HL-60/S4 (cell line): ENCODE results near the gene NUDT1.

ENCODE experiments used
- in situ Hi-C: fragments of 300-500 bp; cut with MboI; formaldehyde crosslinking; loops from 2 replicates; pipeline ENCODE4 v1.14.3; 2022; ENCODE audit warnings: low sequenced_read_pairs

The NUDT1 gene

DNA sequence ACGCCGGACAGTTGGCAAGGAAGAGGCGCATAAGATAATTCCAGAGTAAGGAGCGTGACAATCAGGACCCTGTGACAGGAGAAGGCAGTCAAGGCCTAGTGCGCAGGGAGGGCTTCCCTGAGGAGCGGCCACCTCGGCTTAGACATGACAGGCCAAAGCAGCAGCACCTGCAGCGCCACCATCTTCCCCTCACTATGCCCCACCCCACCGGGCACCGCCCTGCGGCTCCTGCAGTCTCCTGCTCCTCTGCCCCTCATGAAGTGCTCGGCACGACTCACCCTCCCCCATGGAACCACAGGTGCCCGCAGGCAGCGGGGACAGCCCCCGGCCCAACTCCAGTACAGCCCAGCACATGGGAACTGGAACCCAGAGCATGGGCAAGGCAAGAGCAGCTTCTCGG is 21.1 kb upstream of the NUDT1 start:
- in situ Hi-C loops, result loop anchor here (25.0 kb wide), 1 partner anchor 434 kb away; no protein-coding TSS in a partner anchor

GRCh38 chr7:2222516-2222915 is 19.5 kb upstream of the NUDT1 start:
- in situ Hi-C loops, result loop anchor here (25.0 kb wide), 1 partner anchor 435 kb away; no protein-coding TSS in a partner anchor

DNA sequence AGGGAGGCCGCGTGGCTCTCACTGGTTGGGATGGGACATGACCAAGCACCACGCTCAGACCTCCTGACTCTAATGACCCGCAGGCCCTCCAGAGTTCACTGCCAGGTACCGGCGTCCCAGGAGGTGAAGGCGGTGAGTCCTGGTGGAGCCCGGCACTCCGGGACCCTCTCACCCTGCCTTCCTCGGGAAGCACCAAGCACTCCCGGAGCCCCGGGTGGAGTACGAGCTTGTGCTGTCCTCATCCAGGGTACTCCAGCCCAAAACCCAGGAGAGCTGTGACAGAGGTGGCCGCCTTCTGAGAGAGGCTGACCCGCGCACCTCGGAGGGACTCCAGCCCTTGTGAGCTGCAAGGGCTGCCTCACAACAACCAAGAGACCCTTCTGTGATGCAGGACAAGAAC is 18.7 kb upstream of the NUDT1 start:
- in situ Hi-C loops, result loop anchor here (25.0 kb wide), 1 partner anchor 436 kb away; no protein-coding TSS in a partner anchor

GRCh38 chr7:2224491-2224928 is 17.5 kb upstream of the NUDT1 start:
- in situ Hi-C loops, result loop anchor here (25.0 kb wide), 1 partner anchor 437 kb away; no protein-coding TSS in a partner anchor

DNA sequence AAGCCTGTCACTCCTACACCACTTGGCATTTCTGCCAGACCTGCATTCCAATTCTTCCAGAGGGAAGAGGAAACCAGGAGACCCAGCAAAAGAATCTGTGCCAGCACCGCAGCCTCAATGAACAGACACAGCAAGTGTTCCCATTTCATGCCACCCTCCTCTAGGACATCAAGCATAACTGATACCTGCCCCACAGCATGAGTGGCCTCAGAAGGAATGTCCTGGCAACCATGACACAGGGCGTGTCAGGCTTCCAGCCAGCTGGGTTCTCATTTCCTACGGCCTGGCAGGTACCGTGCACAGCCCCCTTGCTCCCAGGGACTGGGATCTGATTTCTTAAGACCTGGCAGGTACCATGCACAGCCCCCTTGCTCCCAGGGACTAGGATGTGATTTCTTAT is 17.1 kb upstream of the NUDT1 start:
- in situ Hi-C loops, result loop anchor here (25.0 kb wide), 1 partner anchor 438 kb away; no protein-coding TSS in a partner anchor

- in situ Hi-C loops, result no loop called here
These were observed 16.7 kb upstream of the NUDT1 start for GRCh38 chr7:2225336-2225735.

- in situ Hi-C loops, result no loop called here
These were observed 16.2 kb upstream of the NUDT1 start for GRCh38 chr7:2225830-2226229.

DNA sequence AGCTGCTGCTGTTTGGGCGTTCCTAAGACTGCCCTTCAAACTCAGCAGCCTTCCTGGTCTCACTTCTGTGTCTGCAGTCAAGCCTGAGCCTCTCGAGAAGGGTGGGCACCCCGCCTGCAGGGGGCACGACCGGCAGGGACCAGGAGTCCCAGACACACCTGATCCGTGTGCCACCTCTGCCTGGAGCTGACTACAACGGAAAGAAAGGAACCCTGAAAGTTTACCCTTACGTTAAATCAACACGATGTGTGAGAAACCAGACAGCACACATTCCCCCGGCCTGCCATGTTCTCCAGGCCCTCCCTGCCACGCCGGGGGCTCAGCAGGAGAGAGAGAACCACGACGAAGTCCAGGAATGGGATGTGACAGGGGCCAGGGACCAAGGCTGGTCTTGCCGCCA is 14.3 kb upstream of the NUDT1 start:
- in situ Hi-C loops, result no loop called here

DNA sequence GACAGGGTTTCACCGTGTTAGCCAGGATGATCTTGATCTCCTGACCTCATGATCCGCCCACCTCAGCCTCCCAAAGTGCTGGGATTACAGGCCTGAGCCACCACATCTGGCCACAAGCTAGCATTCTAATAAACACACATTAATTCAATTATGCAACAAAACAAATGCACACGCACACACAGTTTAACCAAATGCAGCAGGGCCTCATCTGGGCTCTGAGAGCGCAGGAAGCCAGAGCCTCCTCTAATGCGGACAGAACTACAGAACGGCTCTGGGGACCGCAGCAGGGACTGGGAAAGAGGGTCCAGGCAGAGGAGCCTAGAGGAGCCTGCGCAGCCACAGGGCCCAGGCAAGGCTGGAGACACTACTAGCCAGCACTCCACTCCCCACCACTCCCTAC is 13.1 kb upstream of the NUDT1 start:
- in situ Hi-C loops, result no loop called here

DNA sequence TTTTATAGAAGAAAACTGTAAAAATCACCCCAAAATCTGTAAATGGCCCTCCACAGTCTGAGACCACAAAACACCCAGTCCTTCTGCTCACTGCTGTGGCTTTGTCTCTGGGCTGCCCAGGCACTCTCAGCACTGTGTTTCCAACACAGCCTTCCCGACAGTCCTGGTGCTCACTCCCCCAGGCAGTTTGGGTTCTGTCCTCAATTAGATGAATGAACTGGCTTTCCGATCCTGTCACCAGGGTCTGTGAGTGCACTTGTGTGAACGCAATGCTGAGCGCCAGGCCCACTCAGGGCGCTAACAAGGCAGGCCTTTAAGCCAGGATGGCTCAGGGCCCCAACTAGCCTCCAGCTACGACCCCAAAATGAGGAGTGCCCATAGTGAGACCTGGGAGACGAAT is 12.6 kb upstream of the NUDT1 start:
- in situ Hi-C loops, result no loop called here

DNA sequence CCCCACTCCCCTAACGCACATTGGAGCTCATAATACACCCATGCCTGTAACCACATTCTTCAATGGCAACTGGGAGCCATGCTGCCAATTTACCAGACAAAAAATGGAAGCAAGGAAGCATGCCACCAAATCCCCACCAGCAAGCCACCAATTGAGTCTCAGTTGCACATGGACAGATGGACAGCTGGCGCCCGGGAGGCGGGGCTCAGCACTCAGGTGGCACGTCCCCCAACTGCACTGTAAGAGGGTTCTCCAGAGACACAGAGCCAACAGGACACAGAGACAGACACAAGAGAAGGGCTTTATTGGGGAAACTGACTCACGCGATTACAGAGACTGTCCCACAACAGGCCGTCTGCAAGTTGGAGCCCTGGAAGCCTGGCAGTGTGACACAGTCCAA is 11.8 kb upstream of the NUDT1 start:
- in situ Hi-C loops, result no loop called here

GRCh38 chr7:2230882-2231281 is 11.1 kb upstream of the NUDT1 start:
- in situ Hi-C loops, result no loop called here

DNA sequence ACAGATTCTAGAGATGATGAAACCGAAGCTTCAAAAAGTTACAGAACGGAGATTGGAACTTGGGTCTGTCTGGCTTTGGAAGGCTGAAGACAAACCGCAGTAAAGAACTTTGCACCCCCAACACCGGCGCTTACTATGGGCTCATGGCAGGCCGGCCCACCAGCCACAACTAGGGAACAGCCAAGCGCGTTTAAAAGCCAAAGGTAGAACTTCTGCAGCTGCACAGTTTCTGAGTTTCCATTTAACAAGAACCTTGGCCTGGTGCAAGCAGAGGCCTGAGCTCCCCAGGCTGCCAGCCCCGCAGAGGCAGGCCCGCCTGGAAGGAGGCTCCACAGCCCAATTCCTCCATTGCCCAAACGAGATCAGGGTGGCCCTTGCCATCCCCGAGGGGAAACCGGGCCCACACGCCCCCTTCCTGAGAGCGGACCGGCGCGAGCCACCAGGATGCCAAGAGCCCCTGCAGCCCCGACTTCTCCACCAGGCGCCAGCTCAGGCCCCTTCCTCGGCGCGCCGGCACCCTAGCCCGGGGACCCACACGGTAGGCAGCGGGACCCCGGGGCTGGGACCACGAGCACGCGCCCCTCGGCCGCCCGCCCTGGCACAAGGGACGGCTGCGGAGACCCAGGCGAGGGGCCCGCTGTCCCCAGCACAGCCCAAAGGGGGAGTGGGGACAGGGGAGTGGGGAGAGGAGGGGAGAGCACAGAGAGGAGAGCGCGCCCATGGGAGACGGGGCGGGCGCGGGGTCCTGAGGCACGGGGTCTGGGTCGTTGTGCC is 9.8 kb upstream of the NUDT1 start:
- in situ Hi-C loops, result no loop called here

- in situ Hi-C loops, result no loop called here
These were observed 9.1 kb upstream of the NUDT1 start, which contains the start of gene MAD1L1 for GRCh38 chr7:2232766-2233520. Gene MAD1L1 (minus strand): TSS chr7:2232945. CDS start chr7:2230133, 2,812 bp downstream.

DNA sequence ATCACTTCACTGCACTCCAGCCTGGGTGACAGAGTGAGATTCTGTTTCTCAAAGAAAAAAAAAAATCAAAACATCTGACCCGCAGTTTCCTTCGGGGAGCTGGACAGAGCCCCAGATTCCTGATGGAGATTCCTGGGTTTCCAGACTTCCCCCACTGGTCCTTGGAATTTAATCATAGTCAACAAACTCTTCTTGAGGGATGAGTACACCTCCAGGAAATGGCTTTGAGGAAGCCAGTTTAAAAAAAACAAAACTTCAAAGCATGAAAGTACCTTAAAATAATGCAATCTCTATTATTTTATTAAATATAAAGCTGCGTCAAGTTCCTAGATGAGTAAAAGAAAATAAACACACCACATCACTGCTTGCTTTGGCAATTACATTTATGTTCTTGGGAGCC is 8.1 kb upstream of the NUDT1 start:
- in situ Hi-C loops, result no loop called here

DNA sequence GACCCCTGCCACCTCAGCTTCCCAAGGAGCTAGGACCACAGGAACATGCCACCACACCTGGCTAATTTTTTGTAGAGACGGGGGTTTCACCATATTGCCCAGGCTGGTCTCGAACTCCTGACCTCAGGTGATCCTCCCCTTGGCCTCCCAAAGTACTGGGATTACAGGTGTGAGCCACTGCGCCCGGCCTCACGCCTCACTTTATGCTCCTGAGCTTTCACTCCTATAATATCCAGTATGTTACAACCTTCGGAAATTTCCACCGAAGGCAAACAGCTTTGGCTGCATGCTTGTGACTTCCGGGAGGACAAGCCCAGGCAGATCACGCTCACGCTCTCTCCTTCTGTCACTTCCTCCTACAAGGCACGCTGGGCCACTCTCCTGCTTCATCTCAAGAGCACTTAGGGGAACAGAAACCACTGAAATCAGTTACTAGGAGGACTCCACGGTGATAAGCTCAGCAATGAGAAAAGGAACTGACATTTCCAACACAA is 4.9 kb upstream of the NUDT1 start:
- in situ Hi-C loops, result no loop called here

DNA sequence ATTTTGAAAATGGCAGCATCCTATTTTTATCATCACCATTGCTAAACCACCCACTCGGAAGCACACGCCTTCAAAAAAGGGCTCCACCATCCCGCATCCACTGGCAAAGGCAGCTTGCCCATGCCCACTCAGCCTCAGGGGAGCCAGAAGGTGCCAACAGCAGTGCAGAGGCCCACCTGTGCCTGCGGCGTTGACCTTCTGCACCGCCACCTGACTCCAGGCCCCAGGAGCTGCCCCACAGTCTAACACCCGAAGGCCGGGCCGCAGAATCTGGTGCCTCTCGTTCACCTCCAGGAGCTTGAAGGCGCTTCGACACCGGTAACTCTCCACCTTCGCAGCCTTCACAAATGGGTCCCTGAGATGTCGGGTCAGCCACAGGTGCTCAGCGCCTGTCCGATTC is 2.8 kb upstream of the NUDT1 start:
- in situ Hi-C loops, result no loop called here

DNA sequence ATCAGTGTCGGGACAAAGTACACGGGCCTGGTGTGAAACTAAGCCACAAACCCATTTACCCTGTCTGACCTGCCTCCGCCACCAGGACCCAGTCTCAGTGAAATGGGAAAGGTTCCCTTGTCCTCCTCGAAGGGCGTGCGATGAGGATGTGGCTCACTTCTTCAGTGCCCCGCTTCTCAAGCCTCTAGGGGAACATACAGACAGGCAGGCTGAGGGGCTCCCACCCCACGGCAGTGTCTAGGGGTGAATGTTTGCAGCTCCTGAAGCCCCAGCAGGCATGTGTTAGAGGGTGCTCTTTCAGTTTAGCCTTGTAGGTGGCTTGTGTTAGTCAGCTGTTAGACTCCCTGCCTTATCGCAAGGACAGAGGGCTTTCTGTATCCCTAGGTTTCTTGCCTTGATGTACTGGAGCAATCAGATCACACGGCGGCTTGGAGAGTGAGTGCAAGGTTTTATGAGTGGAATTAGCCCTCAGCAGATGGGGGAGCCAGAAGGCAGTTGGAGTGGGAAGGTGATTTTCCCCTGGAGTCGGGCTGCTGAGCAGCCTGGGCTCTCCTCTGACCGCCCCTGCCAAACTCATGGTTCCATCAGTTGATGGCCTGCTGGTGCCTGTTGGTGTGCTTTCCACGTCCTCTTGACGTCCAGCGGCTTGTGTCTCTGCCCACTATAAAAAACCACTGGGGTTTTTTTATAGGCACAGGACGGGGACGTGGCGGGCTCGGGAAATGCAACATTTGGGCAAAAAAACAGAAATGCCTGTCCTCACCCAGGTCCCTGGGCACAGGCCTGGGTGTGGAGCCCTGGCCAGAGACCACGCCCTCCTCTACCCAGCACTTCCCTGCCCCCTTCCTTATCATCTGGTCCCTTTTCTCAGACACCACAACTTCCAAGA is 759 bp downstream of the NUDT1 start:
- in situ Hi-C loops, result no loop called here

- in situ Hi-C loops, result no loop called here
These were observed 1.4 kb downstream of the NUDT1 start for GRCh38 chr7:2243458-2243857.

GRCh38 chr7:2244404-2244995 is 2.5 kb downstream of the NUDT1 start:
- in situ Hi-C loops, result no loop called here
